ENCODE measurements around the gene INPP4B. TPM values are rescaled to one million over a fixed set of nuclear protein-coding genes. Genes with fewer than 3 reads are reported as not detected.

Gene INPP4B
- total and polyA plus RNA-seq, 2 of the 4 experiments (the other 2 are of a cell fraction): 1.8 to 14.0 TPM

- no peak for TF ChIP-seq CTCF (conservative IDR thresholded peaks at IDR 0.05; ENCODE audit: low read depth, low read length)
Observed at GRCh38 chr4:142846108-142846728, at the start of gene INPP4B (continued).

- Histone ChIP-seq H4K20me1 (ENCODE audit: insufficient read depth, low read length) (no peaks in the 10 kb centered on the region), H3K23ac (ENCODE audit: low read depth, low read length) (no peak overlapping the region), H3K14ac (replicated peaks; ENCODE audit: low read depth, low read length) (no peak overlapping the region), H3K79me1 (ENCODE audit: low read depth in 1 of 2, low read length in 2 of 2) (no peaks in the 10 kb centered on the region), H2BK20ac (ENCODE audit: low read depth, low read length) (no peak overlapping the region), H3K9ac (ENCODE audit: low read depth, low read length) (no peak overlapping the region), H3K27ac (ENCODE audit: insufficient read depth, low read length) (no peak overlapping the region), H3K4ac (ENCODE audit: low read depth, low read length) (no peak overlapping the region), H4K8ac (ENCODE audit: low read depth in 2 of 2, low read length in 2 of 2) (no peak overlapping the region), H3K27me3 (ENCODE audit: control insufficient read depth, insufficient read depth, low read length) (no peaks in the 10 kb centered on the region), H3K36me3 (ENCODE audit: control insufficient read depth, insufficient read depth, low read length) (no peaks in the 10 kb centered on the region), H3K4me1 (ENCODE audit: control insufficient read depth, insufficient read depth, low read length) (no peaks in the 10 kb centered on the region), H2BK120ac (ENCODE audit: low read depth, low read length) (no peak overlapping the region), H2BK15ac (ENCODE audit: low read depth, low read length) (no peak overlapping the region), H4K91ac (ENCODE audit: insufficient read depth, low read depth, low read length) (no peak overlapping the region), H2AK5ac (ENCODE audit: low read depth, low read length) (no peak overlapping the region), H2AFZ (replicated peaks; ENCODE audit: low read length, poor library complexity) (no peak overlapping the region), H3K4me3 (ENCODE audit: insufficient read depth, low read depth, low read length) (no peak overlapping the region), H3K18ac (ENCODE audit: low read depth, low read length) (no peak overlapping the region), H4K5ac (ENCODE audit: low read depth, low read length) (no peak overlapping the region), H3K56ac (ENCODE audit: extremely low read depth, insufficient read depth, low read length) (no peak overlapping the region), H2AK9ac (replicated peaks; ENCODE audit: low read depth, low read length, poor library complexity) (no peak overlapping the region), H3K9me3 (ENCODE audit: control insufficient read depth, insufficient read depth, low read length) (peaks cover 2% of the 10 kb centered on the region; the same call in 1 of the 2 replicates), H3K9me1 (ENCODE audit: insufficient read depth, low read length) (no peaks in the 10 kb centered on the region), H3K4me2 (ENCODE audit: low read depth, low read length) (no peak overlapping the region), H2BK5ac (ENCODE audit: low read depth, low read length, poor library complexity, severe bottlenecking) (no peak overlapping the region)
- ChIA-PET CTCF (no interaction called here), POLR2A (ENCODE audit: unreplicated experiment) (no interaction called here)
- in situ Hi-C loops (cut with MboI; ENCODE audit: low sequenced_read_pairs) (no loop called here), intact Hi-C loops (cut with micrococcal nuclease) (no loop called here), dilution Hi-C loops (cut with HindIII; ENCODE audit: low sequenced_read_pairs, unreplicated experiment) (no loop called here)
- 80% methylated on average over 1 of the region's 3 CpGs; no CpG with 5 or more reads in 1 of the 2 experiments for WGBS, 2 experiments (ENCODE audit: extremely low coverage in 2 of 2, insufficient read length in 1 of 2)
- no TSS peak for BruUV-seq (replicated peaks)
- DNase-seq (no peak), ATAC-seq (ENCODE audit: low read depth) (no peak)
- TF ChIP-seq BHLHE40 (IDR thresholded peaks at IDR 0.05; ENCODE audit: low read depth, low read length): no peak
- TF ChIP-seq RCOR1 (IDR thresholded peaks at IDR 0.05; ENCODE audit: insufficient replicate concordance, low read length): no peak
- no peak for TF ChIP-seq ELK1 (IDR thresholded peaks at IDR 0.05; ENCODE audit: borderline replicate concordance, low read depth, low read length)
- no peak for TF ChIP-seq MAFK (IDR thresholded peaks at IDR 0.05; ENCODE audit: low read depth, low read length)
- TF ChIP-seq RFX5 (IDR thresholded peaks at IDR 0.05; ENCODE audit: low read depth, low read length): no peak
- TF ChIP-seq CTCF (conservative IDR thresholded peaks at IDR 0.05; ENCODE audit: low read depth, low read length): no peak
- TF ChIP-seq MAZ (IDR thresholded peaks at IDR 0.05; ENCODE audit: borderline replicate concordance, low read depth, low read length): no peak
Observed at GRCh38 chr4:142893012-142893411, 46.9 kb upstream of the INPP4B start.
